ENCODE results near the gene UTP14C. TPM values are rescaled to one million over a fixed set of nuclear protein-coding genes. Genes with fewer than 3 reads are reported as not detected.

UTP14C gene
- total RNA-seq, 3 donors from 2014 or later, result 17.3 to 22.2 (median 20.3) TPM

DNA sequence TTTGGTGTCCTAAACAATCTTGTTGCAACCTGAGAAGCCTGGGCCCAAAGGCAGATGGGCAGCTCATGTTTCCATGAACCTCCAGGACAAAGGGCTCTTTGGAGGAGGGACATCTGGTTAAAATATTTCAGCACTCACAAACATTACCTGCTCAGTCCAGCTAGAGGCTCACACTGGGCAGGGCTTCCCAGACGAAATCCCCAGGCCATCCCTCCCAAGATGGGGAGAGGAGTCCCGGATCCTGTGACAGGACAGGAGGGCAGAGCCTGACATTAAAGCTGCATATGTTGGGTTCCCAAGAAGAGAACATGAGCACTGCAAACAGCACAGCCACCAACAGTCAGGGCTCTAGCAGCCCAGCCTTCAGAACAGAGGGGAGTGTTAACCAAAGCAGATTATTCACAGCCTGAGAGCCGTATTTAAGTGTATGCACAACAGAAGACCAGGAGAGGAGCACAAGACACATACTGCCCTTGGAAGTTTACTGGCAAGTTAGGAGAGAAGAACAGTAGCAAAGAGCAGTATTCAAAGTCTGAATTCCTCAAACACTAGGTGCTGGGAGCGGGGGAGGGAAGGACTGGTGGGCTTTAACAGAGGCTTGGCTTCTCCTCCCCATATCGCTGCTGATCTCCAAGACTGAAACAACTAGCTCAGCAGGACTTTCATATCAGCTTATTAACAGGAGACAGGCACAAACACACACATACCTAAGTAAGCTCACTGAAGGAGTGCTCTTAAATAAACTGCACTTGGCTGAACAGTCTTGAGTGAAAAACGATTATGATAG, 25.6 kb upstream of the UTP14C start:
- no peaks in the 10 kb centered on the region for H3K9me3 ChIP-seq
- no peak overlapping the region for H3K27ac ChIP-seq
- H3K27me3 ChIP-seq, result no peaks in the 10 kb centered on the region
- no peaks in the 10 kb centered on the region for H3K36me3 ChIP-seq
- DNase-seq (ENCODE audit: low spot score in 2 of 2), result no peak
- intact Hi-C loops (cut with DNase I; ENCODE audit: low total_unique reads), result loop anchor here (10.0 kb wide), 1 partner anchor 126 kb away; the partner anchor contains the start of gene NEK5
- TF ChIP-seq POLR2A (IDR thresholded peaks at IDR 0.05) (no peak), POLR2AphosphoS5 (IDR thresholded peaks at IDR 0.05) (no peak)
- TF ChIP-seq, protein P1, sequence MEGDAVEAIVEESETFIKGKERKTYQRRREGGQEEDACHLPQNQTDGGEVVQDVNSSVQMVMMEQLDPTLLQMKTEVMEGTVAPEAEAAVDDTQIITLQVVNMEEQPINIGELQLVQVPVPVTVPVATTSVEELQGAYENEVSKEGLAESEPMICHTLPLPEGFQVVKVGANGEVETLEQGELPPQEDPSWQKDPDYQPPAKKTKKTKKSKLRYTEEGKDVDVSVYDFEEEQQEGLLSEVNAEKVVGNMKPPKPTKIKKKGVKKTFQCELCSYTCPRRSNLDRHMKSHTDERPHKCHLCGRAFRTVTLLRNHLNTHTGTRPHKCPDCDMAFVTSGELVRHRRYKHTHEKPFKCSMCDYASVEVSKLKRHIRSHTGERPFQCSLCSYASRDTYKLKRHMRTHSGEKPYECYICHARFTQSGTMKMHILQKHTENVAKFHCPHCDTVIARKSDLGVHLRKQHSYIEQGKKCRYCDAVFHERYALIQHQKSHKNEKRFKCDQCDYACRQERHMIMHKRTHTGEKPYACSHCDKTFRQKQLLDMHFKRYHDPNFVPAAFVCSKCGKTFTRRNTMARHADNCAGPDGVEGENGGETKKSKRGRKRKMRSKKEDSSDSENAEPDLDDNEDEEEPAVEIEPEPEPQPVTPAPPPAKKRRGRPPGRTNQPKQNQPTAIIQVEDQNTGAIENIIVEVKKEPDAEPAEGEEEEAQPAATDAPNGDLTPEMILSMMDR (IDR thresholded peaks at IDR 0.05), result no peak
- peak overlapping the region in 2 of 3 donors; percentile 8 to 13 for H3K4me3 ChIP-seq
- H3K4me1 ChIP-seq, result no peaks in the 10 kb centered on the region

DNA sequence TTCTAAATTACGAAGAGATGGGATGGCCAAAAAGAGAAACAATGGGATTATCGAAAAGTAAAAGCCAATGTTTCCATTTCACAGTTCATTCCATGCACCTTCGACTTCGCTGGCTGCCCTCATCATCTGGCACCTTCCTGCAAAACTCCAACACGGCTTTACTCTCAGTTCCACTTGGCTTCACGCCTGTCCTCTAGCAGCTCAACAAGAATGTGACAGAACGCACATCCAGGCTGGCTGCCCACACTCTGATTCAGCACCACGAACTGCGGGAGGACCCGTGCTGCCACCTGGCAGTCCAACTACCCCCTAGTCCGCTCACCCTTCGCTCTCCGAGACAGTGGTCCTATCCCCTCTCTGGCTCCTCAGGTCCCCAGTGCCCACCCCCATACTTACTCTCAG, 25.0 kb upstream of the UTP14C start:
- Histone ChIP-seq H3K27me3 (no peaks in the 10 kb centered on the region), H3K4me3 (peak overlapping the region in 2 of 3 donors; percentile 8 to 13), H3K27ac (no peak overlapping the region), H3K9me3 (no peaks in the 10 kb centered on the region), H3K4me1 (no peaks in the 10 kb centered on the region), H3K36me3 (no peaks in the 10 kb centered on the region)
- intact Hi-C loops (cut with DNase I; ENCODE audit: low total_unique reads), result loop anchor here (10.0 kb wide), 1 partner anchor 125 kb away; the partner anchor contains the start of gene NEK5
- TF ChIP-seq, protein P1 (IDR thresholded peaks at IDR 0.05), result no peak
- peak; percentile 62 to 67 for DNase-seq (ENCODE audit: low spot score in 2 of 2)

DNA sequence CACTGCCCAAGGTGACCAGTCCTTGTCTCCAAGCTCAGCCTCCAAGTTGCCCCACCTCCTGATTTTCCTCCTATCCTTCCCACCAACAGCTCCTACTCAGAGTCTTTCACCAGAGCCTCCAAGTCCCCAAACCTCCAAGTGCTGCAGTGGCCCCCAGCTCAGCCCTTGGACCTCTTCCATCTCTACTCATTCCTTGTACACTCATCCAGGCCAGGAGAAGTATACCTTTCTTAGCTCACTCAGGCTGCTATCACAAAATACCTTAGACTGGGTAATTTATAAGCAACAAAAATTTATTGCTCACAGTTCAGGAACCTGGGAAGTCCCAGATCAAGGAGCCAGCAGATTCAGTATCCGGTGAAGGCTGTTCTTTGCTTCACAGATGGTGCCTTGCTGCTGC, 24.6 kb upstream of the UTP14C start:
- H3K9me3 ChIP-seq, result no peaks in the 10 kb centered on the region
- H3K36me3 ChIP-seq, result no peaks in the 10 kb centered on the region
- DNase-seq (ENCODE audit: low spot score in 2 of 2), result no peak
- no peak overlapping the region for H3K27ac ChIP-seq
- H3K4me3 ChIP-seq, result peak overlapping the region in 2 of 3 donors; percentile 8 to 13
- no peaks in the 10 kb centered on the region for H3K27me3 ChIP-seq
- H3K4me1 ChIP-seq, result no peaks in the 10 kb centered on the region
- intact Hi-C loops (cut with DNase I; ENCODE audit: low total_unique reads), result loop anchor here (10.0 kb wide), 1 partner anchor 125 kb away; the partner anchor contains the start of gene NEK5
- TF ChIP-seq, protein P1 (IDR thresholded peaks at IDR 0.05), result no peak
- TF ChIP-seq POLR2AphosphoS5 (IDR thresholded peaks at IDR 0.05) (no peak), POLR2A (IDR thresholded peaks at IDR 0.05) (no peak)

DNA sequence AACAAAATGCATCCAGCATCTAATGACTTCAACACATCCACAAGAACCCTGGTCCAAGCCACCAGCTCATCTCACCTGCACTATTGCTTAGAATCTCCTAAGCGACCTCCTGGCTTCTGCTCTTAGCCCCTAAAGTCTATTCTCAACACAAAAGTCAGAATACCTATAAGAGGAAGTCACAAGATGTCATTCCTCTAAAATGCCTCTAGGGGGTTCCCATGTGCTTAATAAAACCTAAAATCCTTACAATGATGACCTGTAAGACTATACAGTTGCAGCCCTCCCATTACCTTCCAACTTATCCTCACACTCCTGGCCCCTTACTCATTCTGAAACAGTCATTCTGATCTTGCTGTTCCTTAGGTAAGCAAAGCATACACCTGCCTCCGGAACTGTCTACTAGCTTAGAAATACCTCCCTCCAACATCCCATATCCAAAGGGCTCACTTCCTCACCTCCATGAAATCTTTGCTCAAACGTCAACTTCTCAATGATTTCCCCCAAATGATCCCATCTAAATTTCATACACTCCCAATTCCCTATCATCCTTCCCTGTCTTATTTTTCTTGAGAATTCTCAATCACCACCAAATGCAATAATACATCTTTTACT, 23.3 kb upstream of the UTP14C start:
- H3K4me1 ChIP-seq, result no peaks in the 10 kb centered on the region
- H3K27me3 ChIP-seq, result no peaks in the 10 kb centered on the region
- no peaks in the 10 kb centered on the region for H3K36me3 ChIP-seq
- intact Hi-C loops (cut with DNase I; ENCODE audit: low total_unique reads), result no loop called here
- no peaks in the 10 kb centered on the region for H3K9me3 ChIP-seq
- H3K27ac ChIP-seq, result no peak overlapping the region
- DNase-seq (ENCODE audit: low spot score in 2 of 2), result no peak
- no peak overlapping the region for H3K4me3 ChIP-seq
- TF ChIP-seq POLR2AphosphoS5 (IDR thresholded peaks at IDR 0.05), result no peak
- TF ChIP-seq, protein P1 (IDR thresholded peaks at IDR 0.05), result peak; percentile 30 to 61 (median 45)

DNA sequence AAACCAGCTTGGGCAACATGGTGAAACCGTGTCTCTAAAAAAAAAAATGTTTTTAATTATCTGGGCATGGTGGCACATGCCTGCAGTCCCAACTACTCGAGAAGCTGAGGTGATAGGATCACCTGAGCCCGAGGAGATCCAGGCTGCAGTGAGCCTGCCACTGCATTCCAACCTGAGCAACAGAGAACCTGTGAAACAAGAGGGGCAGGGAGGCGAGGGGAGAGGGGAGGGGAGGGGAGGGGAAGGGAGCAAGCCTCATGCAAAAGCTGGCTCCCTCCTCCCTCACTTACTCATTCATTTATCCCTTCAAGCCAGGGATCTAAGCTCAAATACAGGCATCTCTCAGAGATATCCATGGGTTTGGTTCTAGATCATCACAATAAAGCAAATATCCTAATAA, 22.1 kb upstream of the UTP14C start:
- no peak overlapping the region for H3K4me3 ChIP-seq
- no peaks in the 10 kb centered on the region for H3K36me3 ChIP-seq
- no peaks in the 10 kb centered on the region for H3K4me1 ChIP-seq
- H3K27ac ChIP-seq, result no peak overlapping the region
- no peaks in the 10 kb centered on the region for H3K27me3 ChIP-seq
- intact Hi-C loops (cut with DNase I; ENCODE audit: low total_unique reads), result no loop called here
- TF ChIP-seq POLR2A (IDR thresholded peaks at IDR 0.05) (no peak), POLR2AphosphoS5 (IDR thresholded peaks at IDR 0.05) (no peak)
- TF ChIP-seq, protein P1 (IDR thresholded peaks at IDR 0.05), result no peak
- DNase-seq (ENCODE audit: low spot score in 2 of 2), result no peak
- no peaks in the 10 kb centered on the region for H3K9me3 ChIP-seq

Data from breast epithelium (tissue), 4 donors.